IMR-90 (cell line): ENCODE data around the gene KCNMB2. TPM values are rescaled to one million over a fixed set of nuclear protein-coding genes. Genes with fewer than 3 reads are reported as not detected.

ENCODE experiments used
- ATAC-seq: fragments of 200-7000 bp; cut with Tn5 transposase; 2 replicates; pipeline ENCODE4 v1.9.1; 2020; ENCODE audit warnings: low read depth, mild to moderate bottlenecking, moderate library complexity
- BruUV-seq: library from RNA; stranded (reverse); fragments of 400-500 nt; replicated peaks from 2 replicates; lab custom pipeline; 2021; lab: Mats Ljungman, UMichigan
- CTCF ChIA-PET: fragments of 300-600 bp; formaldehyde crosslinking; extraction: SDS; loops from one replicate; lab custom pipeline; 2021; ENCODE audit warnings: antibody characterized with exemption; lab: Yijun Ruan, JAX
- POLR2A ChIA-PET: fragments of 300-600 bp; sonication (Branson Sonifier 250); formaldehyde crosslinking; loops from one replicate; lab custom pipeline; 2022; ENCODE audit warnings: antibody characterized with exemption; ENCODE audit not compliant: unreplicated experiment; lab: Charles Lee
- DNase-seq: peaks from one replicate; pipeline ENCODE4 v3.0.0; 2013
- H2AFZ ChIP-seq: replicated peaks from 2 replicates; pipeline ENCODE3; 2013; ENCODE audit warnings: low read length, mild to moderate bottlenecking; ENCODE audit not compliant: poor library complexity
- H2AK5ac ChIP-seq: 2 replicates; pipeline ENCODE4 v1.6.1; 2013; ENCODE audit warnings: low read depth, low read length, inconsistent platforms
- H2AK9ac ChIP-seq: replicated peaks from 2 replicates; pipeline ENCODE3; 2013; ENCODE audit warnings: mild to moderate bottlenecking, low read depth, low read length, moderate library complexity; ENCODE audit not compliant: poor library complexity
- H2BK120ac ChIP-seq: 2 replicates; pipeline ENCODE4 v1.6.1; 2013; ENCODE audit warnings: low read depth, low read length, inconsistent platforms
- H2BK15ac ChIP-seq: 3 replicates; pipeline ENCODE4 v1.6.1; 2013; ENCODE audit warnings: low read depth, low read length, inconsistent platforms
- H2BK20ac ChIP-seq: 2 replicates; pipeline ENCODE4 v1.6.1; 2013; ENCODE audit warnings: low read depth, mild to moderate bottlenecking, inconsistent platforms, low read length, moderate library complexity
- H2BK5ac ChIP-seq: 2 replicates; pipeline ENCODE4 v1.6.1; 2013; ENCODE audit warnings: mild to moderate bottlenecking, low read depth, low read length, inconsistent platforms; ENCODE audit not compliant: poor library complexity, severe bottlenecking
- H3K14ac ChIP-seq: replicated peaks from 2 replicates; pipeline ENCODE4 v1.6.1; 2013; ENCODE audit warnings: low read depth, low read length, inconsistent platforms
- H3K18ac ChIP-seq: 2 replicates; pipeline ENCODE4 v1.6.1; 2013; ENCODE audit warnings: low read depth, low read length, control low read depth
- H3K23ac ChIP-seq: 2 replicates; pipeline ENCODE4 v1.6.1; 2013; ENCODE audit warnings: low read depth, low read length, inconsistent platforms
- H3K27ac ChIP-seq: 2 replicates; pipeline ENCODE4 v1.5.1; 2013; ENCODE audit warnings: mild to moderate bottlenecking, control low read depth, low read length; ENCODE audit not compliant: insufficient read depth
- H3K27me3 ChIP-seq: 2 replicates; pipeline ENCODE4 v1.6.1; 2013; ENCODE audit warnings: low read length; ENCODE audit not compliant: control insufficient read depth, insufficient read depth
- H3K36me3 ChIP-seq: 2 replicates; pipeline ENCODE4 v1.6.1; 2013; ENCODE audit warnings: low read length, mixed read lengths; ENCODE audit not compliant: control insufficient read depth, insufficient read depth
- H3K4ac ChIP-seq: 2 replicates; pipeline ENCODE4 v1.6.1; 2013; ENCODE audit warnings: low read depth, low read length, inconsistent platforms
- H3K4me1 ChIP-seq: 2 replicates; pipeline ENCODE4 v1.6.1; 2013; ENCODE audit warnings: low read length, mixed read lengths; ENCODE audit not compliant: control insufficient read depth, insufficient read depth
- H3K4me2 ChIP-seq: 2 replicates; pipeline ENCODE4 v1.6.1; 2013; ENCODE audit warnings: low read depth, mild to moderate bottlenecking, control low read depth, low read length, moderate library complexity
- H3K4me3 ChIP-seq: 2 replicates; pipeline ENCODE4 v1.5.1; 2013; ENCODE audit warnings: low read depth, mild to moderate bottlenecking, control low read depth, low read length, moderate library complexity; ENCODE audit not compliant: insufficient read depth
- H3K56ac ChIP-seq: 2 replicates; pipeline ENCODE4 v1.6.1; 2013; ENCODE audit warnings: low read length, inconsistent platforms; ENCODE audit not compliant: insufficient read depth; ENCODE audit errors: extremely low read depth
- H3K79me1 ChIP-seq, 2 experiments: 2 replicates each; pipeline ENCODE4 v1.6.1; 2013; ENCODE audit warnings: low read length in 2 of 2, inconsistent platforms in 1 of 2, low read depth in 1 of 2
- H3K9ac ChIP-seq: 2 replicates; pipeline ENCODE4 v1.6.1; 2013; ENCODE audit warnings: low read depth, low read length, control low read depth
- H3K9me1 ChIP-seq: 2 replicates; pipeline ENCODE4 v1.6.1; 2013; ENCODE audit warnings: low read length, inconsistent platforms; ENCODE audit not compliant: insufficient read depth
- H3K9me3 ChIP-seq: 2 replicates; pipeline ENCODE4 v1.6.1; 2013; ENCODE audit warnings: low read length; ENCODE audit not compliant: control insufficient read depth, insufficient read depth
- H4K20me1 ChIP-seq: 2 replicates; pipeline ENCODE4 v1.6.1; 2013; ENCODE audit warnings: low read length, inconsistent platforms; ENCODE audit not compliant: insufficient read depth
- H4K5ac ChIP-seq: 2 replicates; pipeline ENCODE4 v1.6.1; 2013; ENCODE audit warnings: mild to moderate bottlenecking, low read depth, low read length, control low read depth
- H4K8ac ChIP-seq, 2 experiments: 2 replicates each; pipeline ENCODE4 v1.6.1; 2013; ENCODE audit warnings: low read depth in 2 of 2, low read length in 2 of 2, control low read depth in 1 of 2, inconsistent platforms in 1 of 2
- H4K91ac ChIP-seq: 2 replicates; pipeline ENCODE4 v1.6.1; 2013; ENCODE audit warnings: low read depth, low read length, inconsistent platforms; ENCODE audit not compliant: insufficient read depth
- BHLHE40 ChIP-seq: fragments of 150-350 bp; IDR thresholded peaks from 2 replicates; pipeline ENCODE4 v1.6.1; 2016; ENCODE audit warnings: mild to moderate bottlenecking, low read depth, low read length
- CEBPB ChIP-seq: IDR thresholded peaks from 2 replicates; pipeline ENCODE4 v1.6.1; 2012; ENCODE audit warnings: low read depth, low read length, improper control_type of control experiment
- CHD1 ChIP-seq: IDR thresholded peaks from 2 replicates; pipeline ENCODE4 v1.6.1; 2012; ENCODE audit warnings: low read depth, low read length, improper control_type of control experiment
- CTCF ChIP-seq: conservative IDR thresholded peaks from 2 replicates; pipeline ENCODE4 v1.5.1; 2012; ENCODE audit warnings: mild to moderate bottlenecking, low read depth, low read length, improper control_type of control experiment
- ELK1 ChIP-seq: fragments of 150-350 bp; IDR thresholded peaks from 2 replicates; pipeline ENCODE4 v1.6.1; 2016; ENCODE audit warnings: low read depth, mild to moderate bottlenecking, low read length, moderate library complexity, borderline replicate concordance
- FOS ChIP-seq: fragments of 150-350 bp; IDR thresholded peaks from 2 replicates; pipeline ENCODE4 v1.6.1; 2016; ENCODE audit warnings: low read depth, low read length
- MAFK ChIP-seq: IDR thresholded peaks from 2 replicates; pipeline ENCODE4 v1.6.1; 2012; ENCODE audit warnings: low read depth, low read length, improper control_type of control experiment
- MAZ ChIP-seq: IDR thresholded peaks from 2 replicates; pipeline ENCODE4 v1.6.1; 2012; ENCODE audit warnings: low read depth, mild to moderate bottlenecking, low read length, improper control_type of control experiment, moderate library complexity, borderline replicate concordance
- MXI1 ChIP-seq: IDR thresholded peaks from 2 replicates; pipeline ENCODE4 v1.6.1; 2012; ENCODE audit warnings: low read depth, mild to moderate bottlenecking, low read length, moderate library complexity, borderline replicate concordance
- NFE2L2 ChIP-seq: fragments of 150-350 bp; IDR thresholded peaks from 2 replicates; pipeline ENCODE4 v1.6.1; 2016; ENCODE audit warnings: low read depth, mild to moderate bottlenecking, low read length
- POLR2A ChIP-seq: IDR thresholded peaks from 2 replicates; pipeline ENCODE4 v1.6.1; 2012; ENCODE audit warnings: mild to moderate bottlenecking, low read depth, low read length
- RAD21 ChIP-seq: IDR thresholded peaks from 2 replicates; pipeline ENCODE4 v1.6.1; 2012; ENCODE audit warnings: low read length, improper control_type of control experiment
- RCOR1 ChIP-seq: IDR thresholded peaks from 2 replicates; pipeline ENCODE4 v1.6.1; 2012; ENCODE audit warnings: mild to moderate bottlenecking, low read length, improper control_type of control experiment; ENCODE audit not compliant: insufficient replicate concordance
- RFX5 ChIP-seq: IDR thresholded peaks from 2 replicates; pipeline ENCODE4 v1.8.0; 2012; ENCODE audit warnings: low read depth, mild to moderate bottlenecking, low read length, moderate library complexity
- SMC3 ChIP-seq: fragments of 150-350 bp; IDR thresholded peaks from 2 replicates; pipeline ENCODE4 v1.6.1; 2016; ENCODE audit warnings: low read depth, mild to moderate bottlenecking, antibody characterized with exemption, low read length, moderate library complexity
- USF2 ChIP-seq: fragments of 150-350 bp; IDR thresholded peaks from 2 replicates; pipeline ENCODE4 v1.6.1; 2017; ENCODE audit warnings: mild to moderate bottlenecking, antibody characterized with exemption, low read length, low read depth
- dilution Hi-C: fragments of 300-500 bp; cut with HindIII; formaldehyde crosslinking; loops from one replicate; pipeline ENCODE4 v1.14.3; 2018; ENCODE audit warnings: low sequenced_read_pairs; ENCODE audit not compliant: unreplicated experiment
- in situ Hi-C: fragments of 300-500 bp; cut with MboI; formaldehyde crosslinking; loops from 3 replicates; pipeline ENCODE4 v1.14.3; 2019; ENCODE audit warnings: low sequenced_read_pairs, inconsistent platforms, mixed read lengths
- intact Hi-C: fragments of 100-400 bp; cut with micrococcal nuclease; formaldehyde crosslinking; loops from 2 replicates; pipeline ENCODE4 v1.10.0; 2022
- polyA plus RNA-seq, 3 experiments: library from polyadenylated mRNA; depleted of rRNA; stranded (reverse); fragments of >200 nt; gene quantifications; 2 replicates each; pipeline ENCODE4 v1.2.3, GENCODE V29; 2012; ENCODE audit warnings: low replicate concordance in 1 of 3
- total RNA-seq: library from RNA; depleted of rRNA; stranded (reverse); fragments of >200 nt; gene quantifications from 2 replicates; pipeline ENCODE4 v1.2.3, GENCODE V29; 2012

Gene KCNMB2
- total and polyA plus RNA-seq, 2 of the 4 experiments (the other 2 are of a cell fraction), result not detected

GRCh38 chr3:178840586-178840985, 304.4 kb downstream of the KCNMB2 start:
- Histone ChIP-seq H2BK5ac (no peak overlapping the region), H3K18ac (no peak overlapping the region), H3K23ac (no peak overlapping the region), H4K8ac (no peak overlapping the region), H4K20me1 (no peaks in the 10 kb centered on the region), H3K9ac (no peak overlapping the region), H3K27me3 (no peaks in the 10 kb centered on the region), H3K14ac (no peak overlapping the region), H3K9me3 (no peaks in the 10 kb centered on the region), H3K9me1 (no peaks in the 10 kb centered on the region), H2AFZ (no peak overlapping the region), H4K5ac (no peak overlapping the region), H3K4me3 (no peak overlapping the region), H3K36me3 (no peaks in the 10 kb centered on the region), H3K4ac (no peak overlapping the region), H2BK20ac (no peak overlapping the region), H2BK120ac (no peak overlapping the region), H4K91ac (no peak overlapping the region), H2AK9ac (no peak overlapping the region), H3K79me1 (no peaks in the 10 kb centered on the region), H3K4me2 (no peak overlapping the region), H3K27ac (no peak overlapping the region), H3K56ac (no peak overlapping the region), H3K4me1 (no peaks in the 10 kb centered on the region), H2AK5ac (no peak overlapping the region), H2BK15ac (no peak overlapping the region)
- no TSS peak for BruUV-seq
- intact Hi-C loops (no loop called here), in situ Hi-C loops (no loop called here), dilution Hi-C loops (no loop called here)
- POLR2A ChIA-PET, result no interaction called here
- no peak for TF ChIP-seq ELK1
- TF ChIP-seq BHLHE40, result no peak
- TF ChIP-seq SMC3, result no peak
- no peak for TF ChIP-seq CEBPB
- TF ChIP-seq MAFK, result no peak
- no peak for TF ChIP-seq USF2
- no peak for TF ChIP-seq RAD21
- TF ChIP-seq CHD1, result no peak
- TF ChIP-seq MXI1, result no peak
- TF ChIP-seq MAZ, result no peak
- TF ChIP-seq RCOR1, result no peak
- no peak for TF ChIP-seq CTCF
- TF ChIP-seq POLR2A, result no peak
- TF ChIP-seq FOS, result no peak
- no peak for TF ChIP-seq NFE2L2
- TF ChIP-seq RFX5, result no peak
- ATAC-seq (no peak), DNase-seq (no peak)
- CTCF ChIA-PET, result no interaction called here
